H1 (cell line): ENCODE measurements around the gene KLK8. TPM values are rescaled to one million over a fixed set of nuclear protein-coding genes. Genes with fewer than 3 reads are reported as not detected.

ENCODE experiments used
- TCF12 ChIP-seq: IDR thresholded peaks from 2 replicates; pipeline ENCODE4 v1.6.1; 2011; ENCODE audit warnings: low read depth, mild to moderate bottlenecking, low read length
- polyA plus RNA-seq, 7 experiments: library from polyadenylated mRNA; depleted of rRNA in 3 of 7; stranded (reverse) in 5 of 7; unstranded in 2 of 7; fragments of >200 nt in 5 of 7; fragments of 200-250 nt in 2 of 7; gene quantifications; 1 replicate in 5 of 7; 2 replicates in 1 of 7; 4 replicates in 1 of 7; pipeline versions ENCODE4 v1.2.1 to v1.2.3, GENCODE V29; 2011 to 2013; ENCODE audit warnings: missing spikeins in 2 of 7, mixed read lengths in 2 of 7
- total RNA-seq: library from RNA; stranded (reverse); fragmentation: NEBNext Ultra II Directional; extraction: Animal tissue kit (Norgen Biotek cat#: 25700); gene quantifications from 2 replicates; pipeline ENCODE4 v1.2.1, GENCODE V29; 2021

KLK8 gene
- total and polyA plus RNA-seq, 2 of the 8 experiments (the other 6 are each of a cell fraction or from before 2014, with no cell fraction given), result 2.9 to 3.6 TPM

GRCh38 chr19:50969413-50969760 is 32.0 kb downstream of the KLK8 start, which contains the start of gene KLK6 (continued):
- TF ChIP-seq TCF12, result no peak
